SIG-M5 (cell line): Measurements from ENCODE around the gene IL17RA.
A peak's percentile ranks its signal among the peaks of the same experiment; 100 is the strongest.

Source experiments
- DNase-seq: peaks from one replicate; lab custom pipeline; 2025; lab: John Stamatoyannopoulos, UW

Gene IL17RA

DNA sequence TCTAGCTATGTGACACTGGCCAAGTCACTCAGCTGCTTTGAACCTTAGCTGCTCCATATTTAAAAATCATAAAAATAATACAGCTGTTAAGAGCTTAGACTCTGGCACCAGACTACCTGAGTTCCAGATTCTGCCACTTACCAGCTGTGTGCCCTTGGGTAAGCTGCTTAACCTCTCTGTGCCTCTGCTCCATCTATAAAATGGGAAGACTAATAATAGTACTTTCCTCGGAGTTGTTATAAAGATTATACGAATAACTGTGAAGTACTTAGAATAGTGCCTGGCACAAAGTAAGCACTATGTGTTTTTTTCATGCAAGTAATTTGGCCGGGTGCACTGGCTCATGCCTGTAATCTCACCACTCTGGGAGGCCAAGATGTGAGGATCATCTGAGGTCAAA lies 72.9 kb downstream of the IL17RA start:
- no peak for DNase-seq

DNA sequence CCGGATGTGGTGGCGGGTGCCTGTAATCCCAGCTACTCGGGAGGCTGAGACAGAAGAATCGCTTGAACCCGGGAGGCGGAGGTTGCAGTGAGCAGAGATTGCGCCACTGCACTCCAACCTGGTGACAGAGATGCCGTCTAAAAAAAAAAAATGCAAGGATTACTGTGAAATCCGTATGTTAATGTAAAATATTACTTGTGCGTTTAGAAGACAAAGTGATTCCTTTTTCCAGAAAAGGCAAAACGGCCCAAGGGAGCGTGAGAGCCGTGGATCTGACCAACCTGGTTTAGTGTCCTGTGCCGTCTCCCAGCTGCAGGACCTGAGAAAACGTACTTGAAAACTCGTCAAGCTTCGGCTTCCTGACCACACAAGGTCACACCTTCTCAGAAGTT lies 73.4 kb downstream of the IL17RA start:
- no peak for DNase-seq

DNA sequence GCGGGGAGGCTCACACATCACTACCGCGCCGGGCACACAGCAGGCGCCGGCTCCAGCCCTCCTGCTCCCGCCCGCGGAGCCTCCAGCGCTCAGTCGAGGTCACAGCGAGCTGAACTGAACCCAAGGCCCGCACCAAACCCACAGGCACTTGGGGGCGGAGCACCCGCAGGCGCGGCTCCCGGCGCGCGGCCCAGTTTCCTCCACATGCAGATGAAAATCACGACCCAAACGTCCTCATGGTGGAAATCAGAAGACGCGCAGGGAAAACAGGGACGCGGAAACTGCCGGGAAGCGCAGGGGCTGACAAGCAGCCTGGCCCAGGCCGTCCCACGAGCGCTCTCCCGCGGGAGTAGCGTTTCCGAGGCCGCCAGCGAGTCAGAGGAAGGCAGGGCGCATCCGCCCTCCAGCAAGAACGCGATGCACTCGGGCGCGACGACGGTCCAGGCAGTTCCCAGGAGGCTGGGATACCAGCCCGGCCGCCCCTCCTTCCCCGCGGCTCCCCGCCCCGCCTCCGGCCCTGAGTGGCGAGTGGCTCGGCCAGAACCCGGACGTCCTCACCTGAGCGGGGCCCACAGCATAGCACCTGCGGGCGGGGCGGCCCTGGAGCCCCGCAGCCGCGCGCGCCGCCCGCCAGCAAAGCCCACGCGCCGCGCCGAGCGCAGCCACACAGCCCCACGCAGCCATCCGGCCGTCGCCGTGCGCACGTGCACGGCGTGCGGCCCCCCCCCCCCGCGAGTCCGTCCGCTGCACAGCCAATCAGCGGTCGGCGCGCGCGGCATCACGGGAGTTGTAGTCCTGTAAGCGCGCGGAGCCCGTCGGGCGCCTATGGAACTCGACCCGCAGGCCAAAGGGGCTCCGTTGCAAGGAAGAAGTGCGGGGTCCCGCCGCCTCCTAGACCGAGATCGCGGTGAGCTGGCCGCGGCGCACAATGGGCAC lies 74.0 kb downstream of the IL17RA start, which contains the start of gene HDHD5:
HDHD5 (minus strand) TSS at position 710 of the 936 bp plus-strand sequence; CDS start at position 684, 26 bp downstream.
- peak; percentile 13 for DNase-seq

DNA sequence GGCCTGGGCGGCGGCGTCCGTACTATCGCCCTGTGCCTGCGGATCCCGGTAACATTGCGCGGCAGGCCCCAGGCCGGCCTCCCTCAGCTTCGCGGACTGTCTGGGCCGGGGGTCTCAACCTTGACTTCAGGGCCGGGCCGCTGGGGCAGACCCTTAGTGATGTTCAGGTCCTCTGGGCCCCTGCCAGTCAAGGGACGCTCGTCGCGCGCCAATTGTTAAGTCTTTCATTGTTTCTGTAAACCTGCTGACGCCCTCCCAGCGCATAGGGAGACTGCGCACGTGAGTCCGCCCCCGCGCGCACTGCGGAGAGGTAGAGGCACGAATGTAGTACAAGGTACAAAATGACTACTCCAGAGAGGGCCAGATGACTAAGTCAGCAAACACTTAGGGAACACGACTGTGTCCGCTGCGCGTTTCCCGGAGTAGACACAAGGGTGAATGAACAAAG lies 74.7 kb downstream of the IL17RA start:
- no peak for DNase-seq

DNA sequence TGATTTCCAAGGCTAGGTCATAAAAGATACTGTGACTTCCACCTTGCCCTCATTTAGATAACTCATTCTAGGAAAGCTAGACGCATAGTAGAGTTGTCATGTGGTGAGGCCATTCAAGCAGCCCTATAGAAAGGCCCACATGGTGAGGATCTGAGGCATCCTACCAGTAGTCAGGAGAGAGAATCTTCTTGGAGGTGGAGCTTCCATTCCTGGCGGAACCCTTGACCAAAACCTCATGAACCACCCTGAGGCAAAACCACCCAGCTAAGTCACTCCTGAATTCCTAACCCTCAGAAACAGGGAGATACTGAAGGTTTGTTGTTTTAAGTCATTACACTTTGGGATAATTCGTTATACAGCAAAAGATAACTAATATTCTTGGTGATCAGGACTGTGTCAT lies 77.2 kb downstream of the IL17RA start:
- DNase-seq = no peak

DNA sequence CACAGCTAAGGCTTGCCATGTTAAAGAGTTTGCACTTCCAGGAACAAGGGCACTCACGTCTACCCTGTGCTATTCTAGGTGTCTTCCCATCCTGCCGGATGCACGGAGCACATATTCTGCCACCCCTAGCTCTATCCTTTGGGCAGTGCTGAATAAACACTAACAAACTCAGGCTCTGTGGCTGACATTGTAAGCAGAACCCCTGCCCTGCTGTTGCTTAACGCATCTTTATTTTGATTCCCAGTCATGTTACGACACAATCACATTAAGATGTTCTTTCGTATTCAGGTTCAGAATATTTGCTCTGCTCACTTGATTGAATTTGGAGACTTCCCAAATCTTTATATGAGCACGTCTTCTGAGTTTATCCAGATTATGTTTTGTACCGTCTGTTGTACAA lies 77.9 kb downstream of the IL17RA start:
- no peak for DNase-seq

DNA sequence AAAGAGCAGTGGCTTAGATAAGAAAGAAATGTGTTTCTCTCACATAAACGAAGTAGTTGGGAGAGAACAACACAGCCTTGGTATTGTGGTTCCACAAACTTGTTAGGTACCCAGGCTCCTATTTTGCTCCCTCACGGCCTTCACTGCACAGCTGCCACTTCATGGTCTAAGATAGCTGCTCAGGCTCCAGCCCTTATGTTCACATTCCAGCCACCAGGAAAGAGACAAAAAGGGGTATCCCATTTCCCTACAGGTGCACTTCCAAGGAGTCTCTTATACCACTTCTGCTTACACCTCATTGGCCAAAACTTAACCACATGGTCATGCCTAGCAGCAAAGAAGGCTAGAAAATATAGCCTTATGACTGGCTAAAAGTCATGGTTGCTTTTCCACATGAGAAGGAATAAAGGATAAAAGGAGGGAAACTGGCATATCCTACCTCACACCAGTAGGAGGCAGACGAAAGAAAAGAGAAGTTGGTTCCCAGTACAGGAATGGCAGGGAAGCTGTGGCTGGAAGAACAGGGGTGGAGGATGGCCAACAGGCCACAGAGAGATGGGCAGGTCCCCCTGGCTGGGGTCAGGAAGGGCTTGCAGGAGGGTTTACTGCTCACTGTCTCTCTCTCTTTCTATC lies 79.7 kb downstream of the IL17RA start:
- no peak for DNase-seq
